Measurements from ENCODE around the gene HELZ.
"Not testable (repeated sequence)": the region's sequence is repeated elsewhere in the genome, so short reads cannot be mapped to it uniquely, and the experiment has no call there.

Gene HELZ

GRCh38 chr17:67245073-67245693 is at the start of gene HELZ:
Gene HELZ (minus strand): TSS chr17:67245196. CDS start chr17:67218804, 26,392 bp downstream.
- FAIRE-seq (peak; percentile 65), DNase-seq (ENCODE audit: insufficient read length, low spot score) (peak; percentile 83)

DNA sequence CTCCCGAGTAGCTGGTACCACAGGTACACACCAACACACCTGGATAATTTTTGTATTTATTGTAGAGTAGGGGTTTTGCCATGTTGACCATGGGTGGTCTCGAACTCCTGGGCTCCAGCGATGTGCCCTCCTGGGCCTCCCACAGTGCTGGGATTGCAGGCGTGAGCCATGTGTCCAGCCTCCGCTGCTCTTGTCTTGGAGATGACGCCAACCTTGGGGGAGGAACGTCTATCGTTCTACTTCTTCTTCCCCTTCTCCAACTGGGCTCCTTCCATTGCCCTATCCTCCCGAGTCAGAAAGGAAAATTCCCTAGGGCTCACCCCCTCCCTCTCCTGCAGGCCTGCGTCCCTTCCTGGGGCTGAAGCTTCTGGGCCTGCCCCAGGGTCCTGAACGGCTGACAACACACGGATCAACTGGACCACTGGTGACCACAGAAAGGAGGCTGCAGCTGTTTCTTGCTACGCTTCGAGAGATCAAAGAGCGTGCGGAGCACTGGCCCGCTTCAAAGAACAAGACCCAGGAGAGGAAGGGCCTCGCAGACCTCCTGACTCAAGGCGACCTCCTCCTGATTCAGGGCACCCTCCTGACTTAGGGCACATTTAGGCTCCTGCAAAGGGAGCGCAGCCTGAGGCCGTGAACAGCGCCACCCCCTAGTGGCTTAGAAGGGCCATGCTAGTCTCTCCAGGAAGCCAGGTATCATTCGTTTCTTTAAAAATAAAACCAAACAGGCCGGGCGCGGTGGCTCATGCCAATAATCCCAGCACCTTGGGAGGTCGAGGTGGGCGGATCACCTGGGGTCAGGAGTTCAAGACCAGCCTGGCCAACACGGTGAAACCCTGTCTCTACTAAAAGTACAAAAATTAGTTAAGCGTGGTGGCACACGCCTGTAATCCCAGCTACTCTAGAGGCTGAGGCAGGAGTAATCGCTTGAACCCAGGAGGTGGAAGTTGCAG is 48.5 kb upstream of the HELZ start:
- peak; percentile 83 for FAIRE-seq

DNA sequence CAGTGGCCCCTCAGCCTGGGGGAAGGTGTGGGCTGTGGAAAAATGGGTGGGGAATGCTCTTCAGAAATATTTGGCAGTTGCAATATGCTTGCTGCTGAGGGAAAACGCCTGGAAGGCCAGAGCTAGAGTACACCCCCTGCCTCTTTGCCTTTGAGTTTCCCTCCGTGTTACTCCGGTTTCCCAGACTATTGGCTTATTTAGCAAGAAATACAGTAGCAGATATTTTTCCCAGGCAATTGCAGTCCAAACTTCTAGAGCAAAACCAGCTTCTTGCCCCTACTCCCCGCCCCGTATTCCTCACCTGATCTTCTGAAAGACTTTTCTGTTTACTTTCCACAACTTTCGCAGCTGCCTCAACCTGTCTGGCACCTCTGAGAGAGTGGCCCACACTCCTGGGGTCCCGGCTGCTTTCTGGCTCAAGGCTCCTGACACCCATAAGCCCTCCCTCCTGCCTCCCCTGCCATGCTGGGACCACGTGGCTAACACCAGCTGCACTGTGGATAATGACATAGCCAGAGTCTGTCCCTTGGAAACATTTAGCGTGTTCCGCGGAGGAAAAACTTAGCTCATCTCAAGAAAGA is 45.8 kb upstream of the HELZ start:
- FAIRE-seq (no peak), DNase-seq (ENCODE audit: insufficient read length, low spot score) (no peak)

More for the DNA sequence above, 48.5 kb upstream of the HELZ start:
- peak; percentile 85 for DNase-seq (ENCODE audit: insufficient read length, low spot score)

DNA sequence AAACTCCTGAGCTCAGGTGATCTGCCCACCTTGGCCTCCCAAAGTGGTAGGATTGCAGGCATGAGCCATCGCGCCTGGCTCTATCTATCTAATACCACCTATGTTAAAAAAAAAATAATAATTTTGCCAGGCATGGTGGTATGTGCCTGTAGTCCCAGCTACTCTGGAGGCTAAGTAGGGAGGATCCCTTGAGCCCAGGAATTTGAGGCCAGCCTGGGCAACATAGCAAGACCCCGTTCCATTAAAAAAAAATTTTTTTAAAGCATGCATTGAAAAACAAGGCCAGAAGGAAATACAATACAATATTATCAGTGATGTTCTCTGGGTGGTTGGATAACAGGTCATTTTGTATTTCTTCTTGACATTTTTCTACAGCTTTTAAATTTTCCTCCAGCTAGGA is 45.2 kb upstream of the HELZ start:
- FAIRE-seq, result no peak

DNA sequence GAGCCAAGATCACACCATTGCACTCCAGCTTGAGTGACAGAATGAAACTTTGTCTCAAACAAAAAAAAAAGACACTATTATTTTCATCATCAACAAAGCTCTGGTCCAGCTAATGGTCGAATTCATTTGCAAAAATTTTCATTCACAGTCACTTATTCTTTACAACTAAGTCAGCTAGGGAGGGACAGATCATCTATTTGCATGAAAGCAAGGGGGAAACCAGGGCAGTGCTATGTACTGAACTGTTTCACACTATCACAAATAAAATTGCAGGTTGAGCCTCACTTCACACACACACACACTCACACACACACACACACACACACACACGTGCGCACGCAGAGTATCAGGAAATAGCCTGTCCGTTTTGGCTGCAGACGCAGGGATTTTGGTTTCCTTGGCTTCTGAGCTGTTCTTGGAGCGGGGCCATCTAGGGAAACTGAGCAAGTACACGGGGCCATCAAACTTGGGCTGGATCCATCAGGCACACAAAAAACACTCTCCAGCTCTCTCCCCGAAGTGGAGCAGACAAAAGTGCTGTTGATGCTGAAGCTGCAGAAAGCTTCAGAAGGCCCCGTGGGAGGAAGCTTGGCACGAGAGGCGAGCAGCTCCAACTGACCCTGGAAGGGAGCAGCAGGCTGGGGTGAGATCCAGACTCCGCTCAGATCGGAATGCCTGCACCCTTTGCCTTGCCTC is 44.3 kb upstream of the HELZ start:
- DNase-seq (ENCODE audit: insufficient read length, low spot score) (no peak), FAIRE-seq (no peak)

More for the DNA sequence above, 45.2 kb upstream of the HELZ start:
- DNase-seq (ENCODE audit: insufficient read length, low spot score), result no peak

GRCh38 chr17:67286826-67287225 is 41.8 kb upstream of the HELZ start:
- DNase-seq (ENCODE audit: insufficient read length, low spot score); FAIRE-seq: not testable (repeated sequence)

GRCh38 chr17:67285360-67285759 is 40.4 kb upstream of the HELZ start:
- no peak for DNase-seq (ENCODE audit: insufficient read length, low spot score)
- no peak for FAIRE-seq

GRCh38 chr17:67283731-67284516 is 38.9 kb upstream of the HELZ start:
- FAIRE-seq, result no peak
- no peak for DNase-seq (ENCODE audit: insufficient read length, low spot score)

DNA sequence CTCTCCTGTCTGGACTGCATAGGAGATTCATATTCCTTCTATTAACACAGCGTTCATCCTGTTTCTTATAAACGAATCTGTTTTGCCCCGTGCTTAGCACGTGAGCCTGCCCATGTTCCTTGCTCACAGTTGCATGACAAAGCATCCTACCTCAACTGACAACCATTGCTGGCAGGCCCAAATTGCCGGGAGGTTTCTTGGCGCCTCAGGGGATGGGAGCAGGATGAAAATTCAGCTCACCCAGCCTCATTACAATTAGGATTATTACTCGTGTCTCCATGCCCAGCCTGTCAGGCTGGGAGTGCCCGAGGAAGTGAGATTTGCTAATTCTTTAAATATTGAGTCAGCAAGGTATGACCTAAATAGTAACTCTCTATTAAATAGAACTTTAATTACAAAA is 36.7 kb upstream of the HELZ start:
- FAIRE-seq, result no peak
- no peak for DNase-seq (ENCODE audit: insufficient read length, low spot score)

GRCh38 chr17:67281053-67281452 is 36.1 kb upstream of the HELZ start:
- DNase-seq (ENCODE audit: insufficient read length, low spot score) (no peak), FAIRE-seq (no peak)

DNA sequence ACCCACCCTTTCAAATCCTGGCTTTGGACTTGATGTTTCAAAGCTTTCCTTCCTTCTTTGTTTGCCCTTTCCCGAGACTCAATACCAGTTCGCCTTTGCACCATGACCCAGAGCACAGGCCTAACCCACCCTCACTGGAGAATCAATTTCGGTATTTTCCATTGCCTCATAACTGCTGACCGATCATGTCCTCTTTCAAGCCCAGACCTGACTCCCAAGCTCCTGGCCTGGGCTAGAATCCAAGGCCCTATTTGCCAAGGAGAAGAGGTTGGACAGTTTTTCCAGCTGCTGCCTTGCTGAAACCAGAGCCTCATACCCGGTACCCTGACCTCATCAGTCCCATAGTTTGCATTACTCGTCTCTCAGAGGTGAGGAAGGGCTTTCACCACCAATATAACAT is 35.3 kb upstream of the HELZ start:
- no peak for DNase-seq (ENCODE audit: insufficient read length, low spot score)
- no peak for FAIRE-seq

GRCh38 chr17:67279115-67279514 is 34.1 kb upstream of the HELZ start:
- FAIRE-seq, result no peak
- DNase-seq (ENCODE audit: insufficient read length, low spot score), result no peak

DNA sequence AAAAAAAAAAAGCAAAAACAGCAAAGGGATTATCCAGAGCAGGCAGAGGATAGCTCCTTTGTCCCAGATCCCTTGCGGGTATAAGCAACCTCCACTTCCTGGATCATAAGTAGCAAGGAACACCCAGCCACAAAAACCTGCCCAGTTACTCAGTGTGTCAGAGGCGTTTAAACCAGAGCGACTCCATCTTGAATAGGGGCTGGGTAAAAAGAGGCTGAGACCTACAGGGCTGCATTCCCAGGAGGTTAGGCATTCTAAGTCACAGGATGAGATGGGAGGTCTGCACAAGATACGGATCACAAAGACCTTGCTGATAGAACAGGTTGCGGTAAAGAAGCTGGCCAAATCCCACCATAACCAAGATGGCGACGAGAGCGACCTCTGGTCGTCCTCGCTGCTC is 33.4 kb upstream of the HELZ start:
- DNase-seq (ENCODE audit: insufficient read length, low spot score), result no peak
- no peak for FAIRE-seq

DNA sequence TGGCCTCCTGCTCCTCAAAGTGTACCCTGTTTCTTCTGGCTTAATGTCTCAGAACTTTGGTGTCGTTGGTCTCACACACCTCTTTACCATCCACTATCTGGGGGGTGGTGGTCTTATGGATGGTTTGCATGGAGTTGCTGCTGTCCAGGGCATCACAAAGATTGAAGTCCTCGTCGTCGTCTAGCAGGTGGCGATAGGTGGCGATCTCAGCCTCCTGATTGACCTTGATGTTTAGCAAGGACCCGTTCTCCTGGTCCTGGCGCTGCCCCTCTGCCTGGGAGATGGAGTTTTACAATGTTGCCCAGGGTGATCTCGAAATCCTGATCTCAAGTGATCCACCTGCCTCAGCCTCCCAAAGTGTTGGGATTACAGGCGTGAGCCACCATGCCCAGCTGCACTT is 31.1 kb upstream of the HELZ start:
- FAIRE-seq, result no peak

GRCh38 chr17:67274466-67274865 is 29.5 kb upstream of the HELZ start:
- DNase-seq (ENCODE audit: insufficient read length, low spot score) (no peak), FAIRE-seq (no peak)

More for the DNA sequence above, 31.1 kb upstream of the HELZ start:
- no peak for DNase-seq (ENCODE audit: insufficient read length, low spot score)

DNA sequence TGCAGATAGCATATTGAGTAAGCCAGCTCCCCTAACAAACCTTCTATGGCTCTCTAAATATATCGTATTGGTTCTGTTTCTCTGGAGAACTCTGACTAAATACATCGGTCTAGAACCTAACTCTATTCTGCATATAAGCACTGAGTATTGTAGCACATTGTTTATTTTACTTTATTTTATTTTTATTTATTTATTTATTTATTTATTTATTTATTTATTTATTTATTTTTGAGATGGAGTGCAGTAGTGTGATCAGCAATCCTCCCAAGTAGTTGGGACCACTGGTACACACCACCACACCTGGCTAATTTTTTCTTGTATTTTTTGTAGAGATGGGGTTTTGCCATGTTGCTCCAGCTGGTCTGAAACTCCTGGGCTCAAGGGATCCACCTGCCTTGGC is 28.9 kb upstream of the HELZ start:
- DNase-seq (ENCODE audit: insufficient read length, low spot score) (no peak), FAIRE-seq (no peak)

- DNase-seq (ENCODE audit: insufficient read length, low spot score), result no peak
- no peak for FAIRE-seq
Measured at GRCh38 chr17:67272312-67273047, 27.5 kb upstream of the HELZ start.

DNA sequence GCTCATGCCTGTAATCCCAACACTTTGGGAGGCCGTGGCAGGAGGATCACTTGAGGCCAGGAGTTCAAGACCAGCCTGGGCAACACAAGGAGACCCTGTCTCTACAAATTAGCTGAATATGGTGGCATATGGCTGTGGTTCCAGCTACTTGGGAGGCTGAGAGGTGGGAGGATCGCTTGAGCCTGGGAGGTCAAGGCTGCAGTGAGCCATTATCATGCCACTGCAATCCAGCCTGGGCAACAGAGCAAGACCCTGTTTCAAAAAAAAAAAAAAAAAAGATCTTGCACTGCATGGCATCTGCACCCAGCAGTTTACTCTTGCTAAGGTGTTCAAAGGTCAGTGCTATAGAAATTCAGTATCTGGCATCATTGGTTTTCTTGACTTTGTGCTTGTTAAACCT is 26.2 kb upstream of the HELZ start:
- FAIRE-seq; DNase-seq (ENCODE audit: insufficient read length, low spot score): not testable (repeated sequence)

DNA sequence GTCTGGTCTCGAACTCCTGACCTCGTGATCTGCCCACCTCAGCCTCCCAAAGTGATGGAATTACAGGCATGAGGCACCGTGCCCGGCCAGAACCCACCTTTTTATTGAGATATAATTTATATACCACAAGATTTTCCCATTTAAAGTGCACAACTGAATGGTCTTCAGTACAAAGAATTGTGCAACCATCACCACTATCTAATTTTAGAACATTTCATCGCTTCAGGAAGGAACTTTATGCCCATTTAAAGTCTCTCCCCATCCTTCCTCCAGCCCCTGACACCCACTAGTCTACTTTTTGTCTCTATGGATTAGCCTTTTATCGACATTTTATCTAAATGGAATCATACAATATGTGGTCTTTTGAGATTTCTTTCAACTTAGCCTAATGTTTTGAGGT is 25.4 kb upstream of the HELZ start:
- DNase-seq (ENCODE audit: insufficient read length, low spot score) (no peak), FAIRE-seq (no peak)

Measured in GM19239 (cell line).